ENCODE data around the gene AKAP8L.
"Not testable (repeated sequence)": the region's sequence is repeated elsewhere in the genome, so short reads cannot be mapped to it uniquely, and the experiment has no call there.

Gene AKAP8L

GRCh38 chr19:15352535-15352934, 66.3 kb downstream of the AKAP8L start:
- not testable (repeated sequence) for DNase-seq

- not testable (repeated sequence) for DNase-seq
These were observed 77.5 kb downstream of the AKAP8L start for GRCh38 chr19:15341328-15341727.

- DNase-seq, result no peak
These were observed 78.7 kb downstream of the AKAP8L start for GRCh38 chr19:15340086-15340485.

GRCh38 chr19:15337202-15337601, 81.6 kb downstream of the AKAP8L start:
- peak; percentile 86 for DNase-seq

- not testable (repeated sequence) for DNase-seq
These were observed 82.8 kb downstream of the AKAP8L start for GRCh38 chr19:15335992-15336391.

- peak; percentile 66 for DNase-seq
These were observed 86.3 kb downstream of the AKAP8L start, which contains the start of gene BRD4 for GRCh38 chr19:15332311-15332996. Gene BRD4 (minus strand): TSS chr19:15332539. CDS start chr19:15273099, 59,440 bp downstream.

- peak; percentile 58 for DNase-seq
These were observed 87.1 kb downstream of the AKAP8L start for GRCh38 chr19:15331419-15332310.

GRCh38 chr19:15330801-15331418, 87.9 kb downstream of the AKAP8L start:
- peak; percentile 92 for DNase-seq

Measured in fibroblast of skin of back (primary cell).